Measurements from ENCODE around the gene SPATS2L. TPM values are rescaled to one million over a fixed set of nuclear protein-coding genes. Genes with fewer than 3 reads are reported as not detected.

SPATS2L gene
- total RNA-seq, 1 experiment from 2014 or later = 112 TPM

- no peak for TF ChIP-seq ZMAT4 (CRISPR knock-in tag; IDR thresholded peaks at IDR 0.05)
- no peak for TF ChIP-seq FOXK1 (CRISPR knock-in tag; IDR thresholded peaks at IDR 0.05)
Measured at GRCh38 chr2:200258081-200258480, 48.4 kb upstream of the SPATS2L start (continued).

- H3K27ac Mint-ChIP-seq = no peak overlapping the region
- POLR2A ChIA-PET = no interaction called here
- peaks cover 20% of the 10 kb centered on the region for H3K9me3 Mint-ChIP-seq
- peaks cover 31% of the 10 kb centered on the region for H3K4me1 Mint-ChIP-seq
- H3K27me3 Mint-ChIP-seq (ENCODE audit: low read depth) = no peaks in the 10 kb centered on the region; the same call in 1 of the 2 replicates
- H3K36me3 Mint-ChIP-seq = peaks cover 10% of the 10 kb centered on the region
- ATAC-seq (no peak), DNase-seq (ENCODE audit: low spot score) (no peak)
- CTCF ChIA-PET = no interaction called here
- TF ChIP-seq PRDM15 (CRISPR knock-in tag; IDR thresholded peaks at IDR 0.05) (no peak), AR (CRISPR knock-in tag; IDR thresholded peaks at IDR 0.05) (no peak), GRHL2 (CRISPR knock-in tag; IDR thresholded peaks at IDR 0.05; ENCODE audit: insufficient replicate concordance, severe bottlenecking) (no peak), FOXJ3 (CRISPR knock-in tag; IDR thresholded peaks at IDR 0.05; ENCODE audit: borderline replicate concordance) (no peak), RELA (CRISPR knock-in tag; IDR thresholded peaks at IDR 0.05; ENCODE audit: borderline replicate concordance) (no peak), ZBTB21 (CRISPR knock-in tag; IDR thresholded peaks at IDR 0.05; ENCODE audit: borderline replicate concordance) (no peak), ARID4B (CRISPR knock-in tag; IDR thresholded peaks at IDR 0.05; ENCODE audit: borderline replicate concordance) (no peak), SMAD3 (CRISPR knock-in tag; IDR thresholded peaks at IDR 0.05; ENCODE audit: borderline replicate concordance) (no peak)
- H3K4me3 Mint-ChIP-seq = no peak overlapping the region
Measured at GRCh38 chr2:200258881-200259576, 47.5 kb upstream of the SPATS2L start.

- ChIA-PET POLR2A (no interaction called here), CTCF (no interaction called here)
- Mint-ChIP-seq H3K36me3 (peaks cover 10% of the 10 kb centered on the region), H3K4me1 (peaks cover 31% of the 10 kb centered on the region), H3K9me3 (peaks cover 20% of the 10 kb centered on the region), H3K4me3 (no peak overlapping the region), H3K27me3 (ENCODE audit: low read depth) (no peaks in the 10 kb centered on the region; the same call in 1 of the 2 replicates), H3K27ac (no peak overlapping the region)
- no peak for ATAC-seq
- no peak for DNase-seq (ENCODE audit: low spot score)
- no peak for TF ChIP-seq ATF1 (CRISPR knock-in tag; IDR thresholded peaks at IDR 0.05)
- TF ChIP-seq ETV6 (CRISPR knock-in tag; IDR thresholded peaks at IDR 0.05) = no peak
- no peak for TF ChIP-seq NFE2L1 (CRISPR knock-in tag; IDR thresholded peaks at IDR 0.05)
- no peak for TF ChIP-seq NFATC4 (CRISPR knock-in tag; IDR thresholded peaks at IDR 0.05)
- TF ChIP-seq GTF2I (CRISPR knock-in tag; conservative IDR thresholded peaks at IDR 0.05) = no peak
- TF ChIP-seq MAX (CRISPR knock-in tag; IDR thresholded peaks at IDR 0.05) = no peak
- no peak for TF ChIP-seq TEAD1 (CRISPR knock-in tag; IDR thresholded peaks at IDR 0.05)
- no peak for TF ChIP-seq AFF4 (CRISPR knock-in tag; IDR thresholded peaks at IDR 0.05; ENCODE audit: borderline replicate concordance)
Measured at GRCh38 chr2:200259577-200259957, 46.9 kb upstream of the SPATS2L start.
